Measurements from ENCODE around the gene APOC1.

DNA sequence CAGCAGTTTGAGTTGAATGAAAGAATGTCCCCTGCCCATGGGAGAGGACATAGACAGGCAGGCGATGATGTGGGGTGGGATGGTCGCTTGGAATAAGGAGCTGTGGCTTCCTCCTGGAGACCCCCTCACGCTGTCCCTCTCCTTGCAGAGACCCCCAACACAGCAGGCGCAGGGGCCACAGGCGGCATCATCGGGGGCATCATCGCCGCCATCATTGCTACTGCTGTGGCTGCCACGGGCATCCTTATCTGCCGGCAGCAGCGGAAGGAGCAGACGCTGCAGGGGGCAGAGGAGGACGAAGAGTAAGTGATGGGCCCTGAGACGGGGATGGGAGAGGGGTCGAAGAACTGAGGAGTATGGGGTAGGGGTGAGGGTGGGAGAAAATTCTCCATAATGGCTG, 32.3 kb upstream of the APOC1 start:
- TF ChIP-seq CTCF (IDR thresholded peaks at IDR 0.05) (no peak), POLR2A (IDR thresholded peaks at IDR 0.05) (no peak), POLR2AphosphoS5 (IDR thresholded peaks at IDR 0.05; ENCODE audit: insufficient read depth in 1 of 2, low read depth in 1 of 2) (no peak)

All from vagina (tissue), 2 donors.